ENCODE results near the gene FAM162A.
"Not testable (repeated sequence)": the region's sequence is repeated elsewhere in the genome, so short reads cannot be mapped to it uniquely, and the experiment has no call there.

Gene FAM162A

GRCh38 chr3:122383771-122384697, at the start of gene FAM162A:
Gene FAM162A, plus strand, starts transcription at chr3:122384182. Its CDS starts 84 bp downstream, at chr3:122384266.
- DNase-seq, result peak; percentile 98

- DNase-seq, result no peak
Observed at GRCh38 chr3:122342803-122343202, 41.2 kb upstream of the FAM162A start.

- DNase-seq, result no peak
Observed at GRCh38 chr3:122343654-122344053, 40.3 kb upstream of the FAM162A start.

GRCh38 chr3:122349171-122349570, 34.8 kb upstream of the FAM162A start:
- DNase-seq, result no peak

- DNase-seq, result no peak
Observed at GRCh38 chr3:122350814-122351418, 33.1 kb upstream of the FAM162A start.

- no peak for DNase-seq
Observed at GRCh38 chr3:122351612-122352011, 32.4 kb upstream of the FAM162A start.

GRCh38 chr3:122353215-122353614, 30.8 kb upstream of the FAM162A start:
- DNase-seq, result no peak

- no peak for DNase-seq
Observed at GRCh38 chr3:122353893-122354401, 30.0 kb upstream of the FAM162A start.

GRCh38 chr3:122355612-122356011, 28.4 kb upstream of the FAM162A start:
- DNase-seq, result no peak

GRCh38 chr3:122356402-122356801, 27.6 kb upstream of the FAM162A start:
- peak; percentile 79 for DNase-seq

GRCh38 chr3:122357828-122358702, 25.9 kb upstream of the FAM162A start:
- peak; percentile 78 for DNase-seq

- DNase-seq, result peak; percentile 25
Observed at GRCh38 chr3:122358703-122359032, 25.3 kb upstream of the FAM162A start.

GRCh38 chr3:122362026-122362425, 22.0 kb upstream of the FAM162A start:
- DNase-seq, result no peak

- DNase-seq, result no peak
Observed at GRCh38 chr3:122364490-122364889, 19.5 kb upstream of the FAM162A start.

- DNase-seq, result no peak
Observed at GRCh38 chr3:122365073-122365472, 18.9 kb upstream of the FAM162A start.

GRCh38 chr3:122365582-122366378, 18.2 kb upstream of the FAM162A start:
- DNase-seq, result not testable (repeated sequence)

GRCh38 chr3:122366379-122366749, 17.6 kb upstream of the FAM162A start:
- no peak for DNase-seq

- DNase-seq, result no peak
Observed at GRCh38 chr3:122374034-122374433, 9.9 kb upstream of the FAM162A start.

- DNase-seq, result no peak
Observed at GRCh38 chr3:122377975-122378374, 6.0 kb upstream of the FAM162A start.

- DNase-seq, result peak; percentile 97
Observed at GRCh38 chr3:122382888-122383666, 905 bp upstream of the FAM162A start, which contains the start of gene MIX23. Gene MIX23, minus strand, starts transcription at chr3:122383231. Its CDS starts 7 bp downstream, at chr3:122383224.

GRCh38 chr3:122387709-122388108, 3.7 kb downstream of the FAM162A start:
- no peak for DNase-seq

Data from NCI-H82 (cell line).